ENCODE data around the gene DNPEP. TPM values are rescaled to one million over a fixed set of nuclear protein-coding genes. Genes with fewer than 3 reads are reported as not detected.

Gene DNPEP
- total and polyA plus RNA-seq, 2 donors (not counting 1 experiment from before 2014, with no cell fraction given) = 82.6 to 91.7 TPM

DNA sequence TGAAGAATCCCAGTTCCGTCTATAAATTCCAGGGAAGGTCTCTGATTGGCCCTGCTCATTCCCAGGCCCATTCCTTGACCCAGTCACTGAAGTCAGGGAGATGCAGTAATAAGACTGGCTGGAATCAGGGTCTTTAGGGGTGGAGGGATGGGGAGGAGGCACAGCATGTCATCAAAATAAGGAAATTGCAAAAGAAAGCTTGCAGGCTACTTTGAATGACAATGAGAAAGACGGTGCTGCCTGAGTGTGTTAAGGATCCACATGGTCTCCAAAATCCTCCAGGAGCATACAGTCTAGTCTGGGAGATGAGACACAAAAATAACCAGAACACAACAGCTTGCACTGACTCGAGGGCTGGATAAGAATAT, 28.5 kb upstream of the DNPEP start:
- Histone ChIP-seq H3K9me3 (ENCODE audit: control extremely low read depth in 1 of 3, control insufficient read depth in 2 of 3, insufficient read depth in 1 of 3, low read length in 2 of 3) (peaks cover 0 to 9% (median 6%) of the 10 kb centered on the region in 3 donors), H3K4me3 (ENCODE audit: control extremely low read depth in 1 of 5, extremely low read depth in 1 of 5, insufficient read depth in 1 of 5, low read depth in 2 of 5, low read length in 4 of 5) (no peak overlapping the region), H3K27ac (ENCODE audit: low read length in 2 of 2) (no peak overlapping the region), H3K27me3 (replicated peaks in 1 of 4; ENCODE audit: control extremely low read depth in 1 of 4, control insufficient read depth in 3 of 4, insufficient read depth in 4 of 4, low read length in 3 of 4) (peaks cover 0 to 44% (median 6%) of the 10 kb centered on the region in 4 experiments), H4K20me1 (ENCODE audit: control insufficient read depth, insufficient read depth, low read length, poor library complexity, severe bottlenecking) (no peaks in the 10 kb centered on the region), H3K79me2 (ENCODE audit: control insufficient read depth, insufficient read depth, low read length) (no peaks in the 10 kb centered on the region), H3K9ac (ENCODE audit: low read length) (no peak overlapping the region), H3K4me2 (replicated peaks; ENCODE audit: low read depth, low read length, poor library complexity, severe bottlenecking) (no peak overlapping the region), H3K4me1 (ENCODE audit: control insufficient read depth in 2 of 2, insufficient read depth in 2 of 2, low read length in 2 of 2) (no peaks in the 10 kb centered on the region), H3K36me3 (replicated peaks in 1 of 2; ENCODE audit: control extremely low read depth in 1 of 2, control insufficient read depth in 1 of 2, extremely low read depth in 1 of 2, insufficient read depth in 2 of 2, low read length in 1 of 2) (no peaks in the 10 kb centered on the region), H2AFZ (ENCODE audit: insufficient read depth, low read depth, low read length, poor library complexity, severe bottlenecking) (no peak overlapping the region)
- no peak for ATAC-seq (ENCODE audit: low read depth)
- intact Hi-C loops (cut with micrococcal nuclease) = no loop called here
- no peak overlapping the region for H3K4me3 Mint-ChIP-seq
- ChIA-PET CTCF (no interaction called here), POLR2A (no interaction called here)
- WGBS (ENCODE audit: insufficient coverage) = 86% methylated on average over 1 of the region's 3 CpGs
- no peak overlapping the region for H3K27ac Mint-ChIP-seq
- TF ChIP-seq, protein P1, sequence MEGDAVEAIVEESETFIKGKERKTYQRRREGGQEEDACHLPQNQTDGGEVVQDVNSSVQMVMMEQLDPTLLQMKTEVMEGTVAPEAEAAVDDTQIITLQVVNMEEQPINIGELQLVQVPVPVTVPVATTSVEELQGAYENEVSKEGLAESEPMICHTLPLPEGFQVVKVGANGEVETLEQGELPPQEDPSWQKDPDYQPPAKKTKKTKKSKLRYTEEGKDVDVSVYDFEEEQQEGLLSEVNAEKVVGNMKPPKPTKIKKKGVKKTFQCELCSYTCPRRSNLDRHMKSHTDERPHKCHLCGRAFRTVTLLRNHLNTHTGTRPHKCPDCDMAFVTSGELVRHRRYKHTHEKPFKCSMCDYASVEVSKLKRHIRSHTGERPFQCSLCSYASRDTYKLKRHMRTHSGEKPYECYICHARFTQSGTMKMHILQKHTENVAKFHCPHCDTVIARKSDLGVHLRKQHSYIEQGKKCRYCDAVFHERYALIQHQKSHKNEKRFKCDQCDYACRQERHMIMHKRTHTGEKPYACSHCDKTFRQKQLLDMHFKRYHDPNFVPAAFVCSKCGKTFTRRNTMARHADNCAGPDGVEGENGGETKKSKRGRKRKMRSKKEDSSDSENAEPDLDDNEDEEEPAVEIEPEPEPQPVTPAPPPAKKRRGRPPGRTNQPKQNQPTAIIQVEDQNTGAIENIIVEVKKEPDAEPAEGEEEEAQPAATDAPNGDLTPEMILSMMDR (IDR thresholded peaks at IDR 0.05) = no peak
- TF ChIP-seq EZH2 (IDR thresholded peaks at IDR 0.05; ENCODE audit: borderline replicate concordance, insufficient read depth, low read depth, low read length, poor library complexity, severe bottlenecking) = no peak
- DNase-seq = no peak
- H3K27me3 Mint-ChIP-seq = peaks cover 44% of the 10 kb centered on the region
- peaks cover 1% of the 10 kb centered on the region for H3K4me1 Mint-ChIP-seq
- H3K9me3 Mint-ChIP-seq (ENCODE audit: insufficient read depth) = peaks cover 4% of the 10 kb centered on the region

DNA sequence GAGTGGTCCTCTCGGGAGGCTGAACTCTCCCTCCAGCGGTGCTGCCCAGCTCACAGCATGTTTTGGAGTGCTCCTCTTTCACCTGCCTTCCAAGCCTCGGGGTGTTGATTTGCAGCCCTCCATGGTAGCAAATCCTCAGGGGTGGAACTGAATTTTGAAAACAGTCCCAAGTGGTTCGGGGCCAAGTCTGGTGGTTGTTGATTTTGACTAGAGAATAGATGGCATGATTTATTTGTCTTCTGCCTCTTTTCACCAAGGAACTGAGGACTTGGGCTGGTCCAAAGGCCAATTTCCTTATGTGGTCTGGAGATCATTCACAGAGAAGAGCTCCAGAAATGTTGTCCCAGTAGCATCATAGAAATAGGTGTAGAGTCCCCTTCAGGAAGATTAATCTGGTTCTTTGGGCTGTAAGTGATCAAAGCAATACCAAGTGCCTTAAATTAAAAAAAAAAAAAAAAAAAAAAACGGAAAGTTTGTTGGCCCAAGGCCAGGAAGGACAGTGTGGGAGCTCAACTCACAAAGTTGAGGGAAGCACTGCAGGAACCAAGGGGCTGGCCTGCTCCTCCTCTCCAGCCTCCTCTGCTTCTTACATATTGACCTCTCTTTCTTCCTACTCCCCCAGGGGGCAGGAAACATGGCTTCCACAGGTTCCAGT, 28.0 kb upstream of the DNPEP start:
- no peak overlapping the region for H3K9ac ChIP-seq (ENCODE audit: low read length)
- Mint-ChIP-seq H3K4me3 (no peak overlapping the region), H3K4me1 (peaks cover 1% of the 10 kb centered on the region), H3K27me3 (peaks cover 39% of the 10 kb centered on the region), H3K9me3 (ENCODE audit: insufficient read depth) (peaks cover 4% of the 10 kb centered on the region), H3K27ac (no peak overlapping the region)
- WGBS (ENCODE audit: insufficient coverage) = 90% methylated on average over 5 of the region's 5 CpGs
- ATAC-seq (ENCODE audit: low read depth) (no peak), DNase-seq (no peak)
- no peaks in the 10 kb centered on the region for H3K79me2 ChIP-seq (ENCODE audit: control insufficient read depth, insufficient read depth, low read length)
- TF ChIP-seq EZH2 (IDR thresholded peaks at IDR 0.05; ENCODE audit: borderline replicate concordance, insufficient read depth, low read depth, low read length, poor library complexity, severe bottlenecking) = no peak
- TF ChIP-seq, protein P1 (IDR thresholded peaks at IDR 0.05) = no peak
- H3K4me1 ChIP-seq (ENCODE audit: control insufficient read depth in 2 of 2, insufficient read depth in 2 of 2, low read length in 2 of 2) = no peaks in the 10 kb centered on the region
- no peak overlapping the region for H2AFZ ChIP-seq (ENCODE audit: insufficient read depth, low read depth, low read length, poor library complexity, severe bottlenecking)
- no peak overlapping the region for H3K27ac ChIP-seq (ENCODE audit: low read length in 2 of 2)
- H4K20me1 ChIP-seq (ENCODE audit: control insufficient read depth, insufficient read depth, low read length, poor library complexity, severe bottlenecking) = no peaks in the 10 kb centered on the region
- no peak overlapping the region for H3K4me2 ChIP-seq (replicated peaks; ENCODE audit: low read depth, low read length, poor library complexity, severe bottlenecking)
- no peak overlapping the region for H3K4me3 ChIP-seq (ENCODE audit: control extremely low read depth in 1 of 5, extremely low read depth in 1 of 5, insufficient read depth in 1 of 5, low read depth in 2 of 5, low read length in 4 of 5)
- CTCF ChIA-PET = no interaction called here
- H3K36me3 ChIP-seq (replicated peaks in 1 of 2; ENCODE audit: control extremely low read depth in 1 of 2, control insufficient read depth in 1 of 2, extremely low read depth in 1 of 2, insufficient read depth in 2 of 2, low read length in 1 of 2) = no peaks in the 10 kb centered on the region
- peaks cover 0 to 43% (median 6%) of the 10 kb centered on the region in 4 experiments for H3K27me3 ChIP-seq (replicated peaks in 1 of 4; ENCODE audit: control extremely low read depth in 1 of 4, control insufficient read depth in 3 of 4, insufficient read depth in 4 of 4, low read length in 3 of 4)
- peaks cover 0 to 9% (median 6%) of the 10 kb centered on the region in 3 donors for H3K9me3 ChIP-seq (ENCODE audit: control extremely low read depth in 1 of 3, control insufficient read depth in 2 of 3, insufficient read depth in 1 of 3, low read length in 2 of 3)
- intact Hi-C loops (cut with micrococcal nuclease) = no loop called here
- POLR2A ChIA-PET = no interaction called here

Data from B cell (primary cell).